Gastrocnemius medialis (tissue), 4 donors: ENCODE results near the gene ID2. TPM values are rescaled to one million over a fixed set of nuclear protein-coding genes. Genes with fewer than 3 reads are reported as not detected.
"Not testable (repeated sequence)": the region's sequence is repeated elsewhere in the genome, so short reads cannot be mapped to it uniquely, and the experiment has no call there.

ENCODE experiments used
- ATAC-seq, 2 donors: fragments of 150-250 bp; one replicate each; pipeline ENCODE4 v1.9.1; 2016
- DNase-seq, 2 donors: peaks; one replicate each; pipeline ENCODE4 v3.0.0-alpha.2; 2019
- H3K27ac ChIP-seq, 4 donors: fragments of 200-600 bp; sonication (generic); 1 replicate in 1 of 4; 2 replicates in 3 of 4; pipeline ENCODE4 v1.5.1; 2016 to 2018; ENCODE audit warnings: mild to moderate bottlenecking in 2 of 4, moderate library complexity in 1 of 4
- H3K27me3 ChIP-seq, 3 donors: fragments of 200-600 bp; sonication (generic) in 2 of 3; 1 replicate in 1 of 3; 2 replicates in 2 of 3; pipeline versions ENCODE4 v1.5.1 to v1.6.0; 2016 to 2019; ENCODE audit warnings: mild to moderate bottlenecking in 1 of 3, moderate library complexity in 1 of 3
- H3K36me3 ChIP-seq, 2 donors: fragments of 200-600 bp; sonication (generic) in 1 of 2; one replicate each; pipeline ENCODE4 v1.5.1; 2017 to 2018
- H3K4me1 ChIP-seq, 2 donors: fragments of 200-600 bp; sonication (generic) in 1 of 2; one replicate each; pipeline ENCODE4 v1.5.1; 2016 to 2017; ENCODE audit warnings: mild to moderate bottlenecking in 2 of 2
- H3K4me3 ChIP-seq, 4 donors: fragments of 200-600 bp; sonication (generic) in 3 of 4; 1 replicate in 1 of 4; 2 replicates in 3 of 4; pipeline ENCODE4 v1.5.1; 2016 to 2019; ENCODE audit warnings: mild to moderate bottlenecking in 2 of 4
- H3K9me3 ChIP-seq, 3 donors: fragments of 200-600 bp; sonication (generic) in 2 of 3; 1 replicate in 1 of 3; 2 replicates in 2 of 3; pipeline ENCODE4 v1.5.1; 2016 to 2019
- CTCF ChIP-seq, 5 experiments: fragments of 450-650 bp in 3 of 5; fragments of 200-600 bp in 2 of 5; sonication (generic) in 2 of 5; IDR thresholded peaks in 4 of 5; conservative IDR thresholded peaks in 1 of 5; 1 replicate in 4 of 5; 2 replicates in 1 of 5; pipeline ENCODE4 v1.5.1; 2016 to 2019; ENCODE audit warnings: antibody characterized with exemption in 5 of 5, mild to moderate bottlenecking in 3 of 5, moderate library complexity in 3 of 5
- POLR2A ChIP-seq, 2 donors: fragments of 450-650 bp; IDR thresholded peaks; one replicate each; pipeline ENCODE4 v1.6.1; 2017; ENCODE audit warnings: antibody characterized with exemption in 2 of 2, mild to moderate bottlenecking in 2 of 2, moderate library complexity in 2 of 2
- in situ Hi-C, 4 donors: fragments of 200-750 bp; cut with MboI; loops; one replicate each; pipeline versions ENCODE4 v1.15.0 to v1.8.0; 2017; ENCODE audit warnings: low sequenced_read_pairs in 4 of 4
- intact Hi-C: fragments of 100-400 bp; cut with DNase I; formaldehyde crosslinking; loops from one replicate; pipeline ENCODE4 v1.15.1; 2023; ENCODE audit warnings: low total_unique reads
- total RNA-seq, 4 donors: library from RNA; depleted of rRNA; stranded (reverse); fragments of >200 nt; gene quantifications; one replicate each; pipeline versions ENCODE4 v1.1.0 to v1.2.3, GENCODE V29; 2016

Gene ID2
- total RNA-seq, 4 donors from 2014 or later, result 16.6 to 35.9 (median 27.4) TPM

- intact Hi-C loops, result no loop called here
- no peak overlapping the region for H3K27ac ChIP-seq
Observed at GRCh38 chr2:8721410-8721809, 39.6 kb downstream of the ID2 start.

GRCh38 chr2:8722986-8723385 is 41.1 kb downstream of the ID2 start:
- Histone ChIP-seq H3K36me3 (peaks cover 0 to 4% of the 10 kb centered on the region in 2 donors), H3K4me3 (no peak overlapping the region), H3K27ac (no peak overlapping the region), H3K9me3 (no peaks in the 10 kb centered on the region), H3K4me1 (no peaks in the 10 kb centered on the region), H3K27me3 (no peaks in the 10 kb centered on the region)
- DNase-seq, result no peak
- TF ChIP-seq CTCF (IDR thresholded peaks at IDR 0.05 in 4 of 5, conservative IDR thresholded peaks at IDR 0.05 in 1 of 5), result no peak
- TF ChIP-seq POLR2A (IDR thresholded peaks at IDR 0.05), result no peak
- in situ Hi-C loops, result no loop called here
- no peak for ATAC-seq
- intact Hi-C loops, result no loop called here

More at GRCh38 chr2:8721410-8721809, 39.6 kb downstream of the ID2 start:
- H3K9me3 ChIP-seq, result no peaks in the 10 kb centered on the region
- DNase-seq (no peak), ATAC-seq (no peak)
- TF ChIP-seq POLR2A (IDR thresholded peaks at IDR 0.05) (no peak), CTCF (IDR thresholded peaks at IDR 0.05 in 4 of 5, conservative IDR thresholded peaks at IDR 0.05 in 1 of 5) (no peak)
- no peak overlapping the region for H3K4me3 ChIP-seq
- in situ Hi-C loops, result no loop called here
- H3K36me3 ChIP-seq, result no peaks in the 10 kb centered on the region
- H3K4me1 ChIP-seq, result no peaks in the 10 kb centered on the region
- H3K27me3 ChIP-seq, result no peaks in the 10 kb centered on the region

- Histone ChIP-seq H3K27ac (no peak overlapping the region), H3K27me3 (no peaks in the 10 kb centered on the region), H3K36me3 (peaks cover 0 to 19% of the 10 kb centered on the region in 2 donors), H3K4me3 (no peak overlapping the region), H3K9me3 (no peaks in the 10 kb centered on the region), H3K4me1 (no peaks in the 10 kb centered on the region)
- intact Hi-C loops, result no loop called here
- TF ChIP-seq POLR2A (IDR thresholded peaks at IDR 0.05), result no peak
- TF ChIP-seq CTCF (IDR thresholded peaks at IDR 0.05 in 4 of 5, conservative IDR thresholded peaks at IDR 0.05 in 1 of 5), result no peak
- in situ Hi-C loops, result no loop called here
- DNase-seq, result no peak
- no peak for ATAC-seq
Observed at GRCh38 chr2:8725838-8726237, 44.0 kb downstream of the ID2 start.

- no peaks in the 10 kb centered on the region for H3K4me1 ChIP-seq
- no peaks in the 10 kb centered on the region for H3K9me3 ChIP-seq
- H3K27ac ChIP-seq, result no peak overlapping the region
- TF ChIP-seq CTCF (IDR thresholded peaks at IDR 0.05 in 4 of 5, conservative IDR thresholded peaks at IDR 0.05 in 1 of 5) (no peak), POLR2A (IDR thresholded peaks at IDR 0.05) (no peak)
- no peaks in the 10 kb centered on the region for H3K27me3 ChIP-seq
- no peak overlapping the region for H3K4me3 ChIP-seq
- ATAC-seq, result no peak
- H3K36me3 ChIP-seq, result peaks cover 0 to 45% of the 10 kb centered on the region in 2 donors
- DNase-seq, result no peak
- intact Hi-C loops, result no loop called here
- in situ Hi-C loops, result no loop called here
Observed at GRCh38 chr2:8728305-8729015, 46.6 kb downstream of the ID2 start.

GRCh38 chr2:8729101-8729500 is 47.2 kb downstream of the ID2 start:
- H3K27ac ChIP-seq, H3K4me3 ChIP-seq, in situ Hi-C loops, H3K4me1 ChIP-seq, H3K9me3 ChIP-seq, H3K27me3 ChIP-seq, ATAC-seq, intact Hi-C loops, DNase-seq: not testable (repeated sequence)
- peaks cover 2 to 52% of the 10 kb centered on the region in 2 donors for H3K36me3 ChIP-seq
